ENCODE results near the gene SYNE3.

The SYNE3 gene

DNA sequence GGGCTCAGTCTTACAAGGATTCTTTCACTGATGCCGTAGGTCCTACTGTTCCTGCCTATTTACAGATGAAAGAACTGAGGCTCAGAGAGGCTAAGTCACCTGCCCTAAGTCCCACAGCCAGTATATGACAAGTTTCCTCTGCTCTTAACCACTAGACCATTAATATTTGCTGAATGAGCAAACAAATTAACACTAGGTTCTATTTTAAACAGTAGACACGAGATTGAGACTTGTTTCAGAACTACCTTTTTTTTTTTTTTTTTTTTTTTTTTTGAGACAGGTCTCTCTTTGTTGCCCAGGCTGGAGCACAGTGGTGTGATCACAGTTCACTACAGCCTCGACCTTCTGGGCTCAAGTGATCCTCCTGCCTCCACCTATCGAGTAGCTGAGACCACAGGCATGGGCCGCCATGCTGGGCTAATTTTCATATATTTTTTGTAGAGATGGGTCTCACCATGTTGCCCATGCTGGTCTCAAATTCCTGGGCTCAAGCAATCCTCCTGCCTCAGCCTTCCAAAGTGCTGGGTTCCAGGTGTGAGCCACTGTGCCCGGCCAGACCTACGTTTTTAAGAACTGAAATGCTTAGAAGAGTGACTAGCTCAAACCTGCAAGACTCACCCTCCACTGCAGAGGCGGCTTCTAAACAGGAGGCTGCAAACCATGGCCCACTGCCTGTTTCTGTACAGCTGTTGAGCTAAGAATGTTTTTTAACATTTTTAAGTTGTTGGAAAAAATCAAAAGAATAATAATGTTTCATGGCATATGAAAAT lies 12.9 kb downstream of the SYNE3 start:
- no peak for DNase-seq

DNA sequence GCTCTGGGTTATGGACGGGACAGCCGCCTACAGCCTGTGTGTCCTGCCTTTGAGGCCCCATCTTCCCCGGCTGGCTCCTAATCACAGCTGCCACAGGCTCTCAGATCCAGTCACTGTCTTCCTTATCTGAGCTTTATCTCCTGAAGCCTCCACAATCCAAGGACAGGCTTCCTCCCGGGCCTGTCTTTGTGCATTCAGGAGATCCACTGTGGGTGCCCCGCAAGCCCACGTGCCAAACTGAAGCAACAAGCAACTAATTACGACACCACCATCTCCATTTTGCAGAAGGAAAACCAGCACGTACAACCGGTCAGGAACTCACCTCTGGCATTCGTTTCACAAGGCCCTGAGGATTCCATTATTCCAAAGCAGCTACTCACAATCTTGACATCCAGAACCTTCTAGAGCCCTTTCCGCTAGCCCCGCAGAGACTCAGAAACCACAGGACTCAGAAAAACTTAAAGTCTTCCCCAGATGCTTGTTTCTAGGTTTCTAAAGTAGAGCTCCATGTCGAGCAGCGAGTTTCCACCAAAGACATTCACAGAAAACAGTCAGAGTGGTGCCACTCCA lies 14.0 kb downstream of the SYNE3 start:
- DNase-seq: no peak

DNA sequence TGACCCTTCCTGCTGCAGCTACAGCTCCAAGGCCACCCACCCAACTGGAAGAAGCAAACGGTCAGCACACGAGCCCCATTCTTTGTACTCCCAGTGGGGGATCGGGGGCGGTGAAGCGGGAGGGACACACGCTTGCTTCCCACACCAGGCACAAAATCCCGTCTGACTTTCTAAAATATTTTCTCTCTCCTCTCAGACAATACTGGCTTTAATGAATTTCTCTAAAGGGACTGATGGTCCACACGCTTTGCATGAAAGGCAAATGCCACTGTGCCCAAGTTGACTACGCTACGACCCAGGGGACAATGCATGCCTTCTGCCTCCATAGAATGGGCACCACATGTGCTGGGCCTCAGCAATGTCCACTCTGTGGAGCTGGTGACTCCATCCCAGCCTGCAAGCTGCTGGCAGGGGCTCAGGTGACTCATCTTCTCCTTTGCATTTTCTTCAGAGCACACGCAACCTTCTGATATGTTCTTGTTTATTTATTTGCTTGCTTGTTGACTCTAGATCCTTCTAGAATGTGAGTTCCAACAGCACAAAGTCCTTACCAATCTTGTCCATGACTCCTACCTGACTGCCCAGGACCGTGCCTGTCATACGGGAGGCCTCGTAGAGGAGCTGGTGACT lies 15.6 kb downstream of the SYNE3 start:
- DNase-seq: peak; percentile 38

DNA sequence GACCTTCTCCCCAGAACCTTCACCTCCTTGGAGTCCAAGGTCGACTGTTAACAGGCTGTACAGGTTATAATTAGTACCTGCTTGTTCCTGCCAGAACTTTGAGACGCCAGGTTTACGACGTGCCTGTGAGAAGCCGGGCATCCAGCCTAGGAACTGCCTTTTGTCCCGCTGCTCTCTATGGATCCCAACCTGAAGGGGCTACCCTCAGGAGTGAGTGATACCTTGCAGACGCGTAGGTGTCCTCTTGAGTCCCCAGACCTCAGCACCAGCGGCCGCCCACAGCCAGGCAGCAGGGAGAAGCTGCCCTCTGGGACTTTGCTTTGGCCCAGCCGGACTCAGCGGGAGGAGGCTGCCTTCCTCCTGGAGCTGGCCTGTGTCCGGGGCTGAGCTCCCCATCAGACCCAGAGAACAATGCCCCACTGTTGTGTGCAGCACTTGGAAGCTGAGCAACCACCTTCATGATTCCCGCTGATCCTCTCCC lies 16.2 kb downstream of the SYNE3 start:
- no peak for DNase-seq

DNA sequence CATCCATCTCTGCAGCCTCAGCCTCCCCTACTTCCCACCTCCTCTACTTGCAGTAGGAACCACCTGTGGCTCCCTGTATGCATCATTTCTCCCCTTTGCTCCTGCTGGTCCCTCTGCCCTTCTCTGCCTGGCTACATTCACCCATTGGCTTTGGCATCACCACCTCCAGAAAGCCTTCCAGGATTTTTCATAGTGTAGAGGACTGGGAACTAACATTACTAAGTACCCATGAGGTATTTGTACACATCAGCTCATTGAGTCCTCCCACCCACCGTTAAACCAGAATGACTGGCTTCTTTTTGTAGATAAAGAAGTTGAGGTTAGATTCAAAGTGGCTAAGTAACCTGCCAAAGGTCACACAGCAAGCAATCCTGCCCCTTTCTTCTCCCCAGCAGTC lies 17.1 kb downstream of the SYNE3 start:
- no peak for DNase-seq

DNA sequence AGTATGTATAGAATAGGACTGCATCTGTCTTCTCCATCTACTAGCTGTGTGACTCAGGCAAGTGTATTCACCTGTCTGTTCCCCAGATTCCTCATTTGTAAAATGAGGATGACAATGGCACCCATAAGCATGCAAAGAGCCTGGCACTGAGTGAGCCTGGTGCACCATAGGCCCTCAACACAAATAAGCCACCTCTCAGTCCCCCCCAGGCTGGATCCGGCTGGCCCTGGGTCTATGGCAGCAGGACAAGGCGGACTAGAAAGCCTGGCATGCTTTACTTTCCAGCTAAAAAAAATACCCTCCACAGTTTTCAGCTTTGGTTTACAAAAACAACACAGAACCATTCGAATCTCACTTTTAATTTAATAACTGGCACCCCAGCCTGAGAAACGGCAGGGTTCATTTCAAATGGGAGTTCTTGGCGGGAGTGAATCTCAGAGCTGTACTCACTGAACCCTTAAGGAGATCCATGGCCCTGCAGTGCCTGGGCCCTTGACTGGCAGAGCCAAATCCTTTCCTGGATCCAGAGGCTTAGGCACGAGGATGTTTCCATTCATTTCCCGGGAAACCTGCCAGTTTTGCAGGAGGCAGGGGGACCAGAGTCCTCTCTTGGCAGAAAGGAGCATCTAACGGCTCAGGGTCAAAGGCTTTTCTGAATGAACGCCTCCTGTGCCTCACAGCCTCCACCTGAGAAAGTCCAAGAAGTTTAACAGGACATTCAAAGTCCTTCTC lies 17.7 kb downstream of the SYNE3 start:
- DNase-seq: no peak

DNA sequence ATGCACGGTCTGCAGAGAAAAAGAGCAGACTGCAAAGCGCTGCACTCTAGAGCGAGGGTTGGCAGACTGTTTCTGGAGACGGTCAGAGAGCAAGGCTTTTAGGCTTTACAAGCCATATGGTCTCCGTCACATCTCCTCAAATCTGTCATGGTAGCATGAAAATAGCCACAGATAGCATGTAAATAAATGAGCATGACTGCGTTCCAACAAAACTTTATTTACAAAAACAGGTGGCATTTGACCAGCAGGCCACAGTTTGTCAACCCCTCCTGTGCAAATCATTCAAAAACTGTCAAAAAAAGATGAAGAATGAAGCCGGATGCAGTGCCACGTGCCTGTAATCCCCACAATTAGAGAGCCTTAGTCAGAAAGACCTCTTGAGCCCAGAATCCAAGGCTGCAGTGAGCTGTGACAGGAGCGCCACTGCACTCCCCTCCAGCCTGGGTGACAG lies 18.9 kb downstream of the SYNE3 start:
- no peak for DNase-seq

DNA sequence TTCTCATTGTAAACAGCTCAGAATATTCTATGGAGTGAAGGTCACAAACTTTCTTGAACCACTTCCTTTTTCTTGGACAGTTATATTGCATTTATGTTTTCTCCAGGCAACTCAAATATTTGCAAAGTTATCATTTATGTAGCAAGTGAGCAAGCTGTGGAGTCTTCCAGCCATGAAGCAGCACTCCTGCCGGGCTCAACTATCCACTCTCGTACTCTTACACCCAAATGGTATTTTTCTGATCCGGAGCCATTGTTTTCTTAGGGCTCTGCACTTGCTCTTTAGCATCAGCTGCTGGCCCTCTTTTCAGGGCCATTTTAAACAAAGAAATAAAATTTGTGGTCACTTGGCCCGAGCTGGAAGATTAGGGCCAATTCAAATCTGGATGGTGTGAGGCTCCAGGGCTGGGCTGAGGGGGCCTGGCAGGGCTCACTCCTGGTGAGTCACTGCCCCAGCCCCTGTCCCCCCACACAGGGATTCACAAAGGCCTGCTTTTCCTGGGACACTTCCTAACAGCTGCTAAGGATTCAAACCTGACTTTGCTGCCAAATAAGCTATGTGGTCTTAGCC lies 19.7 kb downstream of the SYNE3 start:
- DNase-seq: no peak

DNA sequence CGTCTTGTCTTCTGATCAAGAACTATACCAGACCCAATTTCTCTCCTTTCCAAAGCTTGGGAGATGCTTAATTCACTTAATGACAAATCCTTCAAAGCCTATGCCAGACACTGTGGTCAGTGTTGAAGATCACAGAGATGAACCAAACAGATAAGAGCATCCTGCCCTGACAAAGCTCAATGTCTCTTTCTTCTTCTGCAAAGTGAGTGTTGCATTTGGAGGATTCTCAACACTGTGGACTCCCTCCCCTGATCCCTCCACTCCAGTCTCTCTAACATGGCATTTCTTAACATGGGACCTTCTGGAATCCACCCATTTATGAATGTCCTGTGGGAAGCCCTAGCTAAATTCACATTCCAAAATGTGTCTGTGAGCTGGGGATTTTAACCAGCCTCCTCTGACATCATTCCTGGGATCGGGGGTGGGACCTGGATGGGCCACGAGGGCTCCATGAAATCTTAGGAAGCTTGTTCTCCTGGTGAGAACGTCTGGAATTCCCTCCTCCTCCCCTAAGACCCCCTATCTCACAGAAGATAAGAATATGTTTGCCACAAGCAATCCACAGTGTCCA lies 20.3 kb downstream of the SYNE3 start:
- no peak for DNase-seq

DNA sequence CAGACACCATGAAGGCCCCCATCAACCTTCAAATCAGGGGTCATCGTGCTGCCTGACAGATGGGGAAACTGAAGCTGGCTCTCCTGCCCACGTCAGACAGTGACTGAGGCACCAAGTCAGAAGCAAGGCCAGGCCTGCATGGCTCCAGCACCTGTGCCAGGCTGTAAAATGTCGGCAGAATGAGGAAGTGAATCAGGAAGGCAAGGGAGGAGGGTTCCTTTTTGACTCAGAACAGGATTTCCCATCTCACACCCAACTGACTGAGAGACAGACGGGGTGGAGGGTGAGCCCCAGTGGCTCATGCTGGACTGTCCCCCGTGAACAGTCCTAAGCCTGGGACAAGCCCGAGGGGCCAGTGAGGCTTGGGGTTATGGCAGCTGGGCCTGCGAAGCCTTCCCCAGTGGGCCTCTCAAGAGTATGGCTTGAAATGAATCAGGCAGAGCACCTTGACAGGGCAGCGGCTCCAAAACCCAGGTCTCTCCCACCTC lies 20.9 kb downstream of the SYNE3 start:
- DNase-seq: no peak

DNA sequence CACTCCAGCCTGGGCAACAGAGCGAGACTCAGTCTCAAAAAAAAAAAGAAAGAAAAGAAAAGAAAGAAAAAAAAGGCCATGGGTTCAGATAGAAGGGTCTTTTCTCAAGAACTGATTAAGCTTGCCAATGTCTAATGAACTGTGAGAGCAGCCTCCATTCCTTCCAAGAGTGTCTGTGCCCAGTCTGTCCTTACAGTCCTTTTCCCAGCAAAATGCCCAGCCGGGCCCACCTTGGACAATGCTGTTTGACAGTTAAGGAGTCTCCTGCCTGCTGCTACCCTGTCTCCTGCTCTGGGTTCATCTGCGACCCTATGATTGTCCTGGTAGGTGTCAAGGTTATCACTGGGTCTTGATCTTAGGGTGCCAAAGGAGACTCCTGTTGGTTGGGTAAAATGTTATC lies 21.4 kb downstream of the SYNE3 start:
- DNase-seq: no peak

DNA sequence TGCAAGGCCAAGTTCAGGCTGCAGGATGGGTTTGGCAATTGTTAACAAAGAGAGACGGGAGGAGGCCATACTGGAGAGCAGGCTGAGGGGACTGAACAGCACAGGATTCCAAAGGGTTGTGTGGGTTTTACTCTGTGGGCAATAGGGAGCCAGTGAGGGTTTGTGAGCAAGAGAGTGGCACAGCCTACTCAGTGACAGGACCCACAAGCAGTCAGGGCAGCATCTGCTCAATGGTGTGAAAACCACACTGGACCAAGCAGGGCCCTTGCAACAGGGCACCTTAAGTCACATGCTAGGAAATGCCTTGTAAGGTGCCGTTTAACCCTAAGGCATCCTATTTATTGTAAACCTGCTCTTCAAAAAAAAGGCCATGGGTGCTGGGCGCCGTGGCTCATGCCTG lies 22.0 kb downstream of the SYNE3 start:
- no peak for DNase-seq

DNA sequence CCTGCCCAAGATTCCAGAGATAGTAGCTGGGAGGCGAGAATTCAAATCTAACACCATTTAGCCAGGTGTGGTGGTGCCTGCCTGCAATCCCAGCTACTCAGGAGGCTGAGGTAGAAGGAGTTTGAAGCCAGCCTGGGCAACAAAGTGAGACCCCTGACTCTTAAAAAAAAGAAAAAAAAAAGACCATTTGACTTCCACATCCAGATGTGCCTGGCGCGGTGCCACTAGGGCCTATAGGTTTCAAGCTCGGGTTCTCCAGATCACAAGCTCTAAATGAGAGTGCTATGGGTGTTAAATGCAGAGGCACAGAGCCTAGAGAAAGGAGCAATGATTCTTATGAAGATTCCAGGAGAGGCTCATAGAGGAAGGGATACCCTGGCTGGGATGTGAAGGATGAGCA lies 22.5 kb downstream of the SYNE3 start:
- no peak for DNase-seq

DNA sequence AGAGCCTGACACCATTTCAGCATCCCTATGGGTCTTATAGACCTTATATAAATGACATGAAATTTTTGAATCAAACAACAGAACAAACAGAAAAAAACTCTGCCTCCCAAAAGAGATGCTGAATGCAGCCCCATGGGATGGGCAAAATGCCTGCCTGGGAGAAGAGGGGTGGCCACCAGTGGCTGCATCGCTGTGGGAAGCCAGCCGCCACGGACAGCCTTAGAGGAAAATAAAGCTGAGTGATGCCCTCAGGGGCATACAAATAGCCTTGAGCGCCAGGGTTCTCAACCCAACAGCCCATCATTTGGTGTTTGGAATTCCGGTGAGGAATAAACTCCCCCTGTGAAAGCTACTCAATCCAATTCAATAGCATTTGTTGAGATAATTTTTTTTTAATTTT lies 22.9 kb downstream of the SYNE3 start:
- DNase-seq: no peak

DNA sequence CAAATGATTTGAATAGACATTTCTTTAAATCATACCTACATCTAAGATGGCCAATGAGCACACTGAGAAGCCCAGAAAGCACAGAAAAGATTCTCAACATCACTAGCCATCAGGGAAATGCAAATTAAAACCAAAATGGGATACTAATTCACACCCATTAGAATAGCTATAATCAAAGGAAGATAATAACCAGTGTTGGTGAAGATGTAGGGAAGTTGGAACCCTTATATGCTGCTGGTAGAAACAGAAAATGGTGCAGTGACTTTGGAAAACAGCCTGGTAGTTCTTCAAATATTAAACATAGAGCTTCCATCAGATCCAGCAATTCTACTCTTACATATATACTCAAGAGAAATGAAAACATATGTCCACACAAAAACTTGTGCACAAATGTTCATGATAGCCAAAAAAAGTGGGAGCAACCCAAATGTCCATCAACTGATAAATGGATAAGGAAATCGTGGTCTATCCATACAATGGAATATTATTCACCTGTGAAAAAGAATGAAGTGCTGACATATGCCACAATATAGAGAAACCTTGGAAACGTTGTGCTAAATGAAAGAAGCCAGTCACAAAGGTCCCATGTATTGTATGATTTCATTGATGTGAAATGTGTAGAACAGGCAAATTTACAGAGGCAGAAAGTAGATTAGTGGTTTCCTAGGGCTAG lies 24.4 kb downstream of the SYNE3 start:
- DNase-seq: no peak

DNA sequence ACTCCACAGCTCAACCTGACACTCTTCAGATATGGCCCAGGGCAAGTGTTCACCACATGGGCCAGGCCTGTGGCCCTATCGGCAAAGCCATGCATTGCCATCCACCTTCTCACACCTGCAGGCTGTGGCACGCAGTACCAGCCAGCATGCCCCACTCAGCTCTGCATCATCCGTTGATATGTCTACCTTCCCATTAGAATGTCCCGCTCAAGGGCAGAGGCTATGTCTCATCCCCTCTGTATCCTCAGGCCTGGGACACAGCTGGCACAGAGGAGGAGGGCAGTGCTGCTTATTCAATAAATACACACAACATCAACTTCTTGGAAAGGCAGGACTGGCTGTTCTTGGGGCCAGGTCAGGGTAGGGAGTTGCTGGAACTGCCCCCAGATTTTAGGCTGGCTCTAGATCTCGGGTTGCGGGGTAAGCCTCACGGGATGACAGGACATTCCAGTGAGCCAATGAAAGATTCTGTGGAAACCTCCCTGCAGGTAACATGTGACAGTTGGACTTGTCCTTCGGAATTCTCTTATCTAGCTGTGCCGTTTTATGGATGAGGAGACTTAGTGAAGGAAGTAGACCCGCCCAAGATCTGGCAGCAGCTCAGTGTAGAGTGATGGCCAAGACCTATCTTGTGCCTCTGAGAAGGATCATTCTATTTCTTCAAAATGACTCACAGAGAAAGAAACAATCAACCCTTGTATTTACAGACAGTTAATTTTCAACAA lies 25.6 kb downstream of the SYNE3 start:
- DNase-seq: no peak

DNA sequence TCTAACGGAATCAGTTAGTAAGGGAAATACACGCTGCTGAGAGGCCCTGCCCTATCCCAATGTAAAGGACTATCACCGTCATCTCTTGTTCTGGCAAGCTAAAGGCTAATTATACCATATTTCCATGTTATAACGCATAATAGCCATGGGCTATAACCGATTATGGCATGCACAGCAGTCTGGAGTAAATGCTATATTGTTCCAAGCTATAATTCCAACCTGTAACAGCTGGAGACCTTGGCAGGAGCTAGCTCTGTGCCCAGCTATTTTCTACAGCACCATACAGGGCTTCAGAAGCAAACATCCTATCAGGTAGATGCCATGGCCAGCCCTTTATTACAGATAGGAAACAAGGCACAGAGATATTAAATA lies 26.3 kb downstream of the SYNE3 start:
- no peak for DNase-seq

DNA sequence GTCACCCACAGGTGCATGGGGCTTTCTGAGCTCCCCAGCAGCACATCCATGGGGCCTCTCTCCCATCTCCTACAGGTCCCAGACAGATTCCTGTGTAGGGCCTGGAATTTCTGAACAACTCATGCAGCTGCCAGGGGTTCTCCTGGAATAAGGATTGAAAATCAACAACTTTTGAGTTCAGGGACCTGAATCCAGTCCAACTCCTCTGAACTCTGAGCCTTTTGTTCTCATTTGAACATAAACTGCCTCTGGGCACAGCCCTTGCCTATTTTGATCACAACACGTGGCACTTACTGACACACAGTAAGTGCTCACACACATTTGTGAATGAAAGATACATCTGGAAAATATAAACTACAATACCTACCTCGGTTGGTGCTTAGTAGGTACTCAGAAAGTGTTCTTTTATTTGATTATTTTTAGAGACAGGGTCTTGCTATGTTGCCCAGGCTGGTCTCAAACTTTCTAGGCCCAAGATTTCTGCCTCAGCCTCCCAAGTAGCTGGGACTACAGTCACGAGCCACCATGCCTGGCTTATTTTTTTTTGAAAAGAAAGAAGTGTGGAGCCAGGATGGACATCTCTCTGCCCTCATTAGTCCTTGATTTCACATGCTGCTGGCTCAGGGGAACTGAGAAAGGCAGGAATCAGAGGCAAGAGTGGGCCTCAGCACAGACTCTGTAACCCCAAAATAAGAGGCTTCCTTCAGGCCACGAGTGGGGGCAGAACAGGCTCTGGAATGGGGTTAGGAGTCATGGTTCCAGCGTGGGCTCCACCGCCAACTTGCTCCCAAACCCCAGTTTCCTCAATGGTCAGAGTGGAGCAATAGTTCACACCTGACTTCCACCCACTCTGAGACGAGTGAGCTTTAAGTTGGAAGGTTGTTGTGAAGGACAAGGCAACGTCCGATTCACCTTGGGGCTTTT lies 27.0 kb downstream of the SYNE3 start:
- no peak for DNase-seq

DNA sequence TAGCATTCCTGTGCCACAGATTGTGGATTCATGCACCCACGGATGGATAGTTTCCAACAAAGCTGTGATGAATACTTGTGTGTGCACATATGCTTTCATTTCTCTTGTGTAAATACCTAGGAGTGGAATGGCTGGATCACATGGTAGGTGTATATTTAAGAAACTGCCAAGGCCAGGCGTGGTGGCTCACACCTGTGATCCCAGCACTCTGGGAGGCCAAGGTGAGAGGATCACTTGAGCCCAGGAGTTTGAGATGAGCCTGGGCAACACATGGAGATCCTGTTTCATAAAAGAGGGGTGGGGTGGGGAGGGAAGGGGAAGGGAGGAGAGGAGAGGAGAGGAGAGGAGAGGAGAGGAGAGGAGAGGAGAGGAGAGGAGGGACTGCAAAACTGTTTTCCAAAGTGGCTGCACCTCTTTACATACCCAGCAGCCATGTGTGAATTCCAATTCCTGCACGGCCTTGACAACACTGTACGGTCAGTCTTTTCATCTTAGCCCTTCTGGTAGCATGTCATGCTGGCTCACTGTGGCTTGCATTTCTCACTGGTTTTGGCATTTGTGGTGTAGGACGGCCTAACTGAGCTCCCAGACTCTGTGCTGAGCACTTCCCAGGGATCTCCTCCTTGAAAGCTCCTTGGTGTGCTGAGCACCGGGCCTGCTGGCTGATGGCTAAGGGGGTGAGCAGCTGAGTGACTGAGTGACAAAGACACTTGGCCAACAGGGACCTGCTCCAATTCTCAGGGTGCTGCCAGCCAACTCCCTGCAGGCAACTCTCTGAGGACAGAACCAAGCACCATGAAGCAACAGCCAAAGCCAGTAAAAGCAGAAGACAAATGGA lies 27.9 kb downstream of the SYNE3 start:
- no peak for DNase-seq

All from NCI-H226 (cell line).